Mesenchymal stem cell (in vitro differentiated cells and primary cell): ENCODE results near the gene GAK.

Experiments used
- DNase-seq: peaks from one replicate; pipeline ENCODE4 v3.0.0-alpha.2; 2013
- H2AFZ ChIP-seq: one replicate; pipeline ENCODE4 v1.6.1; 2013; ENCODE audit warnings: low read depth, mild to moderate bottlenecking, control low read depth, inconsistent platforms, low read length, moderate library complexity
- H2AK5ac ChIP-seq: 2 replicates; pipeline ENCODE4 v1.6.1; 2013; ENCODE audit warnings: low read length, moderate library complexity, mild to moderate bottlenecking, inconsistent platforms; ENCODE audit not compliant: severe bottlenecking
- H2BK120ac ChIP-seq: one replicate; pipeline ENCODE4 v1.6.1; 2013; ENCODE audit warnings: low read depth, mild to moderate bottlenecking, inconsistent platforms, low read length, moderate library complexity
- H2BK12ac ChIP-seq, 2 experiments: one replicate each; pipeline ENCODE4 v1.6.1; 2013; ENCODE audit warnings: inconsistent platforms in 2 of 2, low read length in 2 of 2, mild to moderate bottlenecking in 2 of 2, moderate library complexity in 2 of 2, control low read depth in 1 of 2
- H2BK15ac ChIP-seq: one replicate; pipeline ENCODE4 v1.6.1; 2013; ENCODE audit warnings: mild to moderate bottlenecking, low read depth, inconsistent platforms; ENCODE audit not compliant: poor library complexity, severe bottlenecking
- H2BK5ac ChIP-seq: 2 replicates; pipeline ENCODE4 v1.6.1; 2013; ENCODE audit warnings: low read depth, mild to moderate bottlenecking, low read length, control low read depth, inconsistent platforms; ENCODE audit not compliant: poor library complexity, severe bottlenecking
- H3K14ac ChIP-seq, 2 experiments: one replicate each; pipeline ENCODE4 v1.6.1; 2013; ENCODE audit warnings: inconsistent platforms in 2 of 2, low read length in 2 of 2, control low read depth in 1 of 2, mild to moderate bottlenecking in 1 of 2, moderate library complexity in 1 of 2
- H3K18ac ChIP-seq, 2 experiments: one replicate each; pipeline ENCODE4 v1.6.1; 2013; ENCODE audit warnings: inconsistent platforms in 2 of 2, low read length in 2 of 2, control low read depth in 1 of 2, low read depth in 1 of 2, mild to moderate bottlenecking in 1 of 2
- H3K23ac ChIP-seq, 2 experiments: one replicate each; pipeline ENCODE4 v1.6.1; 2013; ENCODE audit warnings: inconsistent platforms in 2 of 2, low read length in 2 of 2, mild to moderate bottlenecking in 2 of 2, moderate library complexity in 2 of 2, control low read depth in 1 of 2
- H3K27ac ChIP-seq: 2 replicates; pipeline ENCODE4 v1.5.1; 2013; ENCODE audit warnings: mild to moderate bottlenecking, moderate library complexity, low read length, control low read depth, inconsistent platforms; ENCODE audit not compliant: poor library complexity, severe bottlenecking
- H3K27me3 ChIP-seq, 2 experiments: 2 replicates each; pipeline versions ENCODE4 v1.6.1 to v1.7.0; 2013; ENCODE audit warnings: low read length in 2 of 2, mild to moderate bottlenecking in 2 of 2, moderate library complexity in 2 of 2, control low read depth in 1 of 2, inconsistent platforms in 1 of 2; ENCODE audit not compliant: control insufficient read depth in 1 of 2, insufficient read depth in 1 of 2
- H3K36me3 ChIP-seq, 2 experiments: 2 replicates each; pipeline versions ENCODE4 v1.6.1 to v1.7.0; 2013; ENCODE audit warnings: low read length in 2 of 2, control low read depth in 1 of 2, inconsistent platforms in 1 of 2, low read depth in 1 of 2, mild to moderate bottlenecking in 1 of 2; ENCODE audit not compliant: insufficient read depth in 2 of 2, control insufficient read depth in 1 of 2
- H3K4ac ChIP-seq, 2 experiments: one replicate each; pipeline ENCODE4 v1.6.1; 2013; ENCODE audit warnings: inconsistent platforms in 2 of 2, low read length in 2 of 2, mild to moderate bottlenecking in 2 of 2, moderate library complexity in 2 of 2, control low read depth in 1 of 2, low read depth in 1 of 2
- H3K4me1 ChIP-seq: 2 replicates; pipeline ENCODE4 v1.6.1; 2013; ENCODE audit warnings: low read depth, low read length, control low read depth; ENCODE audit not compliant: control insufficient read depth, insufficient read depth
- H3K4me2 ChIP-seq: 2 replicates; pipeline ENCODE4 v1.6.1; 2013; ENCODE audit warnings: low read length, mild to moderate bottlenecking, inconsistent platforms; ENCODE audit not compliant: poor library complexity, severe bottlenecking
- H3K4me3 ChIP-seq, 2 experiments: 2 replicates each; pipeline versions ENCODE4 v1.5.1 to v1.7.0; 2013; ENCODE audit warnings: low read length in 2 of 2, mild to moderate bottlenecking in 2 of 2, control low read depth in 1 of 2, low read depth in 1 of 2; ENCODE audit not compliant: insufficient read depth in 1 of 2
- H3K79me1 ChIP-seq: replicated peaks from 2 replicates; pipeline ENCODE4 v1.6.1; 2013; ENCODE audit warnings: mild to moderate bottlenecking, control low read depth, low read length, inconsistent platforms; ENCODE audit not compliant: poor library complexity, severe bottlenecking
- H3K9ac ChIP-seq: 2 replicates; pipeline ENCODE4 v1.7.0; 2013; ENCODE audit warnings: mild to moderate bottlenecking, low read length, moderate library complexity
- H3K9me3 ChIP-seq: 2 replicates; pipeline ENCODE4 v1.7.0; 2013; ENCODE audit warnings: mild to moderate bottlenecking, low read length; ENCODE audit not compliant: control insufficient read depth
- H4K8ac ChIP-seq: one replicate; pipeline ENCODE4 v1.6.1; 2013; ENCODE audit warnings: inconsistent platforms, mild to moderate bottlenecking, low read length, moderate library complexity
- H4K91ac ChIP-seq: one replicate; pipeline ENCODE4 v1.6.1; 2013; ENCODE audit warnings: mild to moderate bottlenecking, low read length, inconsistent platforms
- WGBS: methylation state at CpG from one replicate; pipeline ENCODE4 v1.1.7; 2013; ENCODE audit warnings: mixed read lengths; 5-methylcytosine and 5-hydroxymethylcytosine counted together

GAK gene

DNA sequence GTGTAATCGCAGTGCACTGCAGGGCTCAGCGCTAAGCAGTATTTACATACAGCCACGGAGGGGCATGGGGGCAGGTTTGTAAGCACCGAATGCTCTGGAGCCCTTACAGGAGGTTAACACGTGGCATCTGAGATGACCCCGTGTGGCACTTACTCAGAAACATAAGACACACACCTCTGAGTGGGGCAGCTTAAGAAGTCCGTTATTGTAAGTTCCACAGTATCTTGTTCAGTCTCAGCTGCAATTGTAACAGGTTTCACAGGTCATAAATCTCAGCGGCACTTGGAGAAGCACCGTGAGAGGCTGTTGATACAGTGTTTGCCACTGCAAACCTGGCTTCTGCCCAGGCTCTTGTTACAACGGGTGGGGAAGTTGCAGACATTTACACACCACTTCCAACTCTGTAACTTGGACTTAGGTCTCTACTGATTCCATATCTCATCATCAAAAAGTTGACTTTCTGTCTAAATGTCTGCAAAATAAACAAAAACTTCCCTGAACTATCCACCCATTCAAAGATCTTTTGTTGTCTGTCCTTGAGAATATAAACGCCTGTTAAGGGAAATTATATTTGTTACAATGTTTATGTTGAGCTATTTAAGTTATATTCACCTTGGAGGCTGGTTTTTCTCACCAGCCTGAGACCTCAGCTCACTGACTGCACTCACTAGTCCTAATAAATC lies 116.5 kb downstream of the GAK start:
- 46% methylated on average over 10 of the region's 11 CpGs for WGBS
- H3K9ac ChIP-seq = no peak overlapping the region

DNA sequence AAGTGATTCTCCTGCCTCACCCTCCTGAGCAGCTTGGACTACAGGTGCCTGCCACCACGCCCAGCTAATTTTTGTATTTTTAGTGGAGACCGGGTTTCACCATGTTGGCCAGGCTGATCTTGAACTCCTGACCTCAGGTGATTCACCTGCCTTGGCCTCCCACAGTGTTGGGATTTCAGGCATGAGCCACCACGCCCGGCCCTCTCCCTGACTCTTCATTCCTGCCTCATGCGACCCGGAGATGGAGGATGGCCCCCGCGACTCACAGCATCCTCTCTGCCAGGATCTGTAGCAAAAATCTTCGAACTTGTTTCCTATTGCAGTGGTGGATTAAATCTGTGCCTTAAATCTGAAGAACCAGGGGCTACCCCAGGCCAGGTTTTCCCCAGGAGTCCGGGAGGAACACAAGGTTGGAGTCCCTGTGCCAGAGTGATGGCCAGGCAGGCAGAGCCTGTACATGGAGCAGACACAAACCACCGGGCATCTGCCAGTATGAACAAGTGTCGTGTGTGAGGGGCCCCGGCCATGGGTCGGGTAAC lies 117.7 kb downstream of the GAK start:
- Histone ChIP-seq H3K79me1 (no peaks in the 10 kb centered on the region), H3K36me3 (no peaks in the 10 kb centered on the region), H3K4me2 (no peak overlapping the region), H2AK5ac (no peak overlapping the region), H3K4me1 (peaks cover 1% of the 10 kb centered on the region), H3K27ac (no peak overlapping the region), H4K8ac (no peak overlapping the region), H3K14ac (no peak overlapping the region), H3K9ac (no peak overlapping the region), H2BK5ac (no peak overlapping the region), H3K4me3 (no peak overlapping the region), H2BK15ac (no peak overlapping the region), H2AFZ (no peak overlapping the region), H2BK12ac (no peak overlapping the region), H3K23ac (no peak overlapping the region), H2BK120ac (no peak overlapping the region), H3K4ac (no peak overlapping the region), H3K27me3 (peaks cover 51 to 77% of the 10 kb centered on the region in 2 experiments), H3K18ac (no peak overlapping the region), H4K91ac (no peak overlapping the region), H3K9me3 (peaks cover under 1% of the 10 kb centered on the region)
- 84% methylated on average over 14 of the region's 14 CpGs for WGBS
- DNase-seq = no peak

More for the DNA sequence above, 116.5 kb downstream of the GAK start:
- H3K27me3 ChIP-seq = peaks cover 63 to 84% of the 10 kb centered on the region in 2 experiments
- no peaks in the 10 kb centered on the region for H3K36me3 ChIP-seq
- no peaks in the 10 kb centered on the region for H3K79me1 ChIP-seq
- no peak overlapping the region for H3K18ac ChIP-seq
- H3K4me1 ChIP-seq = peaks cover 1% of the 10 kb centered on the region
- no peak overlapping the region for H2BK5ac ChIP-seq
- no peak overlapping the region for H3K23ac ChIP-seq
- no peak overlapping the region for H4K91ac ChIP-seq
- no peak overlapping the region for H3K27ac ChIP-seq
- H2AFZ ChIP-seq = no peak overlapping the region
- no peak for DNase-seq
- no peak overlapping the region for H3K4me3 ChIP-seq
- no peak overlapping the region for H2BK12ac ChIP-seq
- no peak overlapping the region for H2BK15ac ChIP-seq
- no peak overlapping the region for H3K14ac ChIP-seq
- no peak overlapping the region for H2AK5ac ChIP-seq
- peaks cover 6% of the 10 kb centered on the region for H3K9me3 ChIP-seq
- H3K4me2 ChIP-seq = no peak overlapping the region
- no peak overlapping the region for H2BK120ac ChIP-seq
- no peak overlapping the region for H4K8ac ChIP-seq
- H3K4ac ChIP-seq = no peak overlapping the region

DNA sequence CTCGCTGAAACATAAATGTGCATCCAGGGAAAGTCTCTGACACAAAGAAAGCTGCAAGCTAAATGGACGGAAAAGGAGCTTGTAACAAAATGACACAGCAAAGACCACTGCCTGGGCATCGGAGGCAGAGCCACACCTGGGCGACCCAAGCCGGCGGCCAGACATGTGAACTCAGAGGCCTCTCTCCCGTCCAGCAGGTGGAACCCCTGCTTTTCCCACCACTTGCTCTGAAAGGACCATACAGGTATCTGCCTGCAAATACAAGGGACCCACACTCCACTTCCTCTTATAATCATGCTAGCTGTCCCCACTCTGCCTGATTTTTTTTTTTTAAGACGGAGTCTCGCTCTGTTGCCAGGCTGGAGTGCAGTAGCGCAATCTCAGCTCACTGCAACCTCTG lies 118.2 kb downstream of the GAK start:
- Histone ChIP-seq H3K4me3 (no peak overlapping the region), H3K18ac (no peak overlapping the region), H3K79me1 (no peaks in the 10 kb centered on the region), H3K9ac (no peak overlapping the region), H3K23ac (no peak overlapping the region), H4K91ac (no peak overlapping the region), H2AFZ (no peak overlapping the region), H2BK5ac (no peak overlapping the region), H3K4me1 (peaks cover 1% of the 10 kb centered on the region), H4K8ac (no peak overlapping the region), H3K27ac (no peak overlapping the region), H2BK120ac (no peak overlapping the region), H3K4ac (no peak overlapping the region), H2AK5ac (no peak overlapping the region), H3K36me3 (no peaks in the 10 kb centered on the region), H2BK12ac (no peak overlapping the region), H3K4me2 (no peak overlapping the region), H3K14ac (no peak overlapping the region), H2BK15ac (no peak overlapping the region), H3K9me3 (no peaks in the 10 kb centered on the region), H3K27me3 (peaks cover 46 to 74% of the 10 kb centered on the region in 2 experiments)
- DNase-seq = no peak
- WGBS = 53% methylated on average over 10 of the region's 10 CpGs

DNA sequence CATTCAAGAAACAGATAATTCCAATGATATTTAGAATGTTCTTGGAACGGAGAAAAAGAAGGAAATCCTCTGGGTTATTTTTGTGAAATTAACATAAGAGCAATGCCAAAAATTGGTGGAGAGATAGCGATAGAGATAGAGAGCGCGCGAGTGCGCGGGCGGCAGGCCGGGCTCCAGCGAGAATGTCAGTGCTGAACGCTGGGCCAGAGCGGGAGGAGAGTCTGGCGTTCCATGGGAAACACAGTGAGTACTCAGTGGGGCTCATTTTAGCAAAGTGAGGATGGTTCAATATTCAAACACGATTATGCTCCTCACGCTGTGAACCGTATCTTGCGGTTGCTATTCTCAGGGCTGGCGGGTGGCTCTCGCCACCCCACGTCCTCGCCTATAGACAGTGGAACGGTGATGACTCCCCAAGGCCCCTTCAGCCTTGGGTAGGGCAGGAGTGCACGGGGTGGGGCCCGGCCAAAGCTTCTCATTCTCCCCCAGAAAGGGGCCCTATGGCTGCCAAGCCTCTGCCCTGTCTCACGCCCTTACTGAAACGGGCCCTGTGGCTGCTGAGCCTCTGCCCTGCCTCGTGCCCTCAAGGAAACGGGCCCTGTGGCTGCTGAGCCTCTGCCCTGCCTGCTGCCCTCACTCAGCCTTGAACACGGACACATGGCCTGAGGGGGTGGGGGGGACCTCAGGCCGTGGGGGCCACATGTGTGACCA lies 123.1 kb downstream of the GAK start:
- Histone ChIP-seq H4K91ac (no peak overlapping the region), H4K8ac (no peak overlapping the region), H2BK12ac (no peak overlapping the region), H3K4ac (no peak overlapping the region), H3K4me2 (no peak overlapping the region), H2BK15ac (no peak overlapping the region), H3K4me1 (peaks cover 3% of the 10 kb centered on the region), H3K9me3 (peaks cover 7% of the 10 kb centered on the region), H3K4me3 (no peak overlapping the region), H3K14ac (no peak overlapping the region), H2BK5ac (no peak overlapping the region), H3K27me3 (peaks cover 18 to 49% of the 10 kb centered on the region in 2 experiments), H3K9ac (no peak overlapping the region), H3K27ac (no peak overlapping the region), H2BK120ac (no peak overlapping the region), H2AK5ac (no peak overlapping the region), H2AFZ (no peak overlapping the region), H3K23ac (no peak overlapping the region), H3K18ac (no peak overlapping the region), H3K79me1 (no peaks in the 10 kb centered on the region), H3K36me3 (no peaks in the 10 kb centered on the region)
- 91% methylated on average over 30 of the region's 30 CpGs for WGBS
- DNase-seq = no peak
